H1 (cell line): ENCODE results near the gene GPC6. TPM values are rescaled to one million over a fixed set of nuclear protein-coding genes. Genes with fewer than 3 reads are reported as not detected.

Experiments used
- CTCF ChIA-PET: fragments of 300-600 bp; sonication (Branson Sonifier 250); formaldehyde crosslinking; loops from one replicate; lab custom pipeline; 2021; ENCODE audit not compliant: partially characterized antibody; lab: Charles Lee
- POLR2A ChIA-PET: fragments of 300-600 bp; sonication (Branson Sonifier 250); formaldehyde crosslinking; loops from one replicate; lab custom pipeline; 2021; ENCODE audit warnings: inconsistent platforms; ENCODE audit not compliant: partially characterized antibody; lab: Charles Lee
- DNase-seq, 2 experiments: peaks; one replicate each; pipeline versions ENCODE4 v3.0.0 to v3.0.0-alpha.2; 2010 to 2022; ENCODE audit warnings: low spot score in 2 of 2, low read depth in 1 of 2, mixed read lengths in 1 of 2
- FAIRE-seq: peaks from 2 replicates; lab custom pipeline; 2011; peaks lifted over from hg19 to GRCh38; lab: Jason Lieb, UNC
- H2AFZ ChIP-seq: 2 replicates; pipeline ENCODE4 v1.8.1; 2012; ENCODE audit warnings: low read length, inconsistent platforms
- H2AK5ac ChIP-seq: 2 replicates; pipeline ENCODE4 v1.6.1; 2013; ENCODE audit warnings: low read depth, low read length
- H2BK120ac ChIP-seq: replicated peaks from 2 replicates; pipeline ENCODE3; 2013; ENCODE audit warnings: low read depth, low read length, inconsistent platforms
- H2BK12ac ChIP-seq: 2 replicates; pipeline ENCODE4 v1.6.1; 2013; ENCODE audit warnings: low read depth, low read length
- H2BK15ac ChIP-seq: 2 replicates; pipeline ENCODE4 v1.6.1; 2013; ENCODE audit warnings: low read length
- H2BK20ac ChIP-seq: 2 replicates; pipeline ENCODE4 v1.6.1; 2013; ENCODE audit warnings: low read length
- H2BK5ac ChIP-seq: 2 replicates; pipeline ENCODE4 v1.6.1; 2013; ENCODE audit warnings: low read depth, low read length
- H3K14ac ChIP-seq: 2 replicates; pipeline ENCODE4 v1.6.1; 2013; ENCODE audit warnings: inconsistent platforms; ENCODE audit not compliant: insufficient read length
- H3K18ac ChIP-seq: 2 replicates; pipeline ENCODE4 v1.6.1; 2013; ENCODE audit warnings: low read length; ENCODE audit errors: extremely low read depth
- H3K23ac ChIP-seq: 2 replicates; pipeline ENCODE4 v1.6.1; 2013; ENCODE audit warnings: inconsistent platforms; ENCODE audit not compliant: insufficient read length
- H3K23me2 ChIP-seq: 2 replicates; pipeline ENCODE4 v1.6.1; 2013; ENCODE audit warnings: low read depth, low read length
- H3K27ac ChIP-seq: 2 replicates; pipeline ENCODE4 v1.6.1; 2011; ENCODE audit warnings: low read depth, low read length, inconsistent platforms
- H3K27me3 ChIP-seq, 4 experiments: replicated peaks in 1 of 4; 1 replicate in 1 of 4; 2 replicates in 3 of 4; pipeline versions ENCODE4 v1.6.1 to v1.8.1; 2011 to 2013; ENCODE audit warnings: low read length in 3 of 4, mild to moderate bottlenecking in 3 of 4, inconsistent platforms in 2 of 4, mixed read lengths in 2 of 4, moderate library complexity in 1 of 4; ENCODE audit not compliant: control insufficient read depth in 3 of 4, insufficient read depth in 3 of 4; ENCODE audit errors: extremely low read depth in 1 of 4
- H3K36me3 ChIP-seq, 4 experiments: 2 replicates each; pipeline versions ENCODE4 v1.6.1 to v1.8.1; 2011 to 2013; ENCODE audit warnings: mild to moderate bottlenecking in 4 of 4, low read length in 3 of 4, moderate library complexity in 2 of 4, control low read depth in 1 of 4, inconsistent platforms in 1 of 4; ENCODE audit not compliant: insufficient read depth in 4 of 4, control insufficient read depth in 2 of 4
- H3K4ac ChIP-seq: replicated peaks from 2 replicates; pipeline ENCODE3; 2013; ENCODE audit warnings: low read length, low read depth, mixed read lengths, inconsistent platforms; ENCODE audit not compliant: insufficient read length
- H3K4me1 ChIP-seq, 4 experiments: replicated peaks in 1 of 4; 1 replicate in 1 of 4; 2 replicates in 3 of 4; pipeline versions ENCODE4 v1.6.1 to v1.8.1; 2011 to 2013; ENCODE audit warnings: low read length in 3 of 4, inconsistent platforms in 2 of 4, mixed read lengths in 1 of 4; ENCODE audit not compliant: insufficient read depth in 4 of 4, control insufficient read depth in 3 of 4
- H3K4me2 ChIP-seq, 2 experiments: 2 replicates each; pipeline versions ENCODE4 v1.6.1 to v1.8.1; 2011 to 2013; ENCODE audit warnings: low read depth in 2 of 2, low read length in 2 of 2, control low read depth in 1 of 2, inconsistent platforms in 1 of 2, mild to moderate bottlenecking in 1 of 2; ENCODE audit not compliant: insufficient read depth in 1 of 2
- H3K4me3 ChIP-seq, 4 experiments: fragments of 200-600, 300-600 bp in 1 of 4; sonication (generic), shearing (Covaris generic), sonication (Bioruptor Twin) in 1 of 4; 2 replicates each; pipeline versions ENCODE4 v1.5.1 to v1.8.1; 2011 to 2016; ENCODE audit warnings: low read length in 4 of 4, low read depth in 3 of 4, control low read depth in 2 of 4, inconsistent platforms in 2 of 4, mild to moderate bottlenecking in 2 of 4, mixed read lengths in 1 of 4, moderate library complexity in 1 of 4; ENCODE audit not compliant: insufficient read depth in 2 of 4; ENCODE audit errors: extremely low read depth in 1 of 4
- H3K56ac ChIP-seq: replicated peaks from 2 replicates; pipeline ENCODE3; 2013; ENCODE audit warnings: low read depth, mild to moderate bottlenecking, mixed read lengths, low read length, inconsistent platforms; ENCODE audit not compliant: insufficient read length
- H3K79me1 ChIP-seq: 2 replicates; pipeline ENCODE4 v1.6.1; 2013; ENCODE audit warnings: low read depth, low read length, control low read depth
- H3K79me2 ChIP-seq, 2 experiments: 2 replicates each; pipeline versions ENCODE4 v1.6.1 to v1.8.1; 2012 to 2013; ENCODE audit warnings: low read length in 2 of 2, mild to moderate bottlenecking in 2 of 2, inconsistent platforms in 1 of 2; ENCODE audit not compliant: insufficient read depth in 2 of 2, control insufficient read depth in 1 of 2
- H3K9ac ChIP-seq, 4 experiments: replicated peaks in 1 of 4; 1 replicate in 1 of 4; 2 replicates in 3 of 4; pipeline versions ENCODE4 v1.6.1 to v1.8.1; 2011 to 2013; ENCODE audit warnings: low read depth in 3 of 4, low read length in 3 of 4, control low read depth in 2 of 4, mild to moderate bottlenecking in 2 of 4, moderate library complexity in 2 of 4, inconsistent platforms in 1 of 4; ENCODE audit errors: extremely low read depth in 1 of 4
- H3K9me3 ChIP-seq, 2 experiments: 2 replicates each; pipeline versions ENCODE4 v1.6.1 to v1.8.1; 2012 to 2013; ENCODE audit warnings: mild to moderate bottlenecking in 2 of 2, moderate library complexity in 2 of 2, control low read depth in 1 of 2, inconsistent platforms in 1 of 2, low read depth in 1 of 2, low read length in 1 of 2, mixed read lengths in 1 of 2; ENCODE audit not compliant: insufficient read depth in 2 of 2
- H4K20me1 ChIP-seq, 2 experiments: replicated peaks in 1 of 2; 2 replicates each; pipeline versions ENCODE3 to v1.8.1; 2011 to 2013; ENCODE audit warnings: inconsistent platforms in 2 of 2, low read length in 2 of 2, mild to moderate bottlenecking in 1 of 2; ENCODE audit not compliant: insufficient read depth in 2 of 2, control insufficient read depth in 1 of 2
- H4K5ac ChIP-seq: 2 replicates; pipeline ENCODE4 v1.6.1; 2013; ENCODE audit warnings: low read length, low read depth, mixed read lengths, inconsistent platforms; ENCODE audit not compliant: insufficient read length
- H4K8ac ChIP-seq: 2 replicates; pipeline ENCODE4 v1.8.0; 2013; ENCODE audit warnings: mild to moderate bottlenecking, moderate library complexity, low read length, inconsistent platforms; ENCODE audit not compliant: insufficient read depth; ENCODE audit errors: extremely low read depth
- H4K91ac ChIP-seq: replicated peaks from 2 replicates; pipeline ENCODE3; 2013; ENCODE audit warnings: low read length, mixed read lengths, inconsistent platforms; ENCODE audit not compliant: insufficient read length
- WGBS, 2 experiments: shearing (Covaris generic) in 1 of 2; methylation state at CpG; one replicate each; pipeline versions ENCODE4 v1.1.6 to v1.1.7; 2013 to 2015; ENCODE audit warnings: low lambda C conversion rate in 2 of 2, mixed read lengths in 2 of 2, inconsistent platforms in 1 of 2, low coverage in 1 of 2, missing lambda C conversion rate in 1 of 2; ENCODE audit not compliant: insufficient replicate concordance in 2 of 2, insufficient coverage in 1 of 2, insufficient read length in 1 of 2; ENCODE audit errors: extremely low coverage in 1 of 2, missing lambda C conversion rate in 1 of 2; 5-methylcytosine and 5-hydroxymethylcytosine counted together
- polyA plus RNA-seq, 7 experiments: library from polyadenylated mRNA; depleted of rRNA in 3 of 7; stranded (reverse) in 5 of 7; unstranded in 2 of 7; fragments of >200 nt in 5 of 7; fragments of 200-250 nt in 2 of 7; gene quantifications; 1 replicate in 5 of 7; 2 replicates in 1 of 7; 4 replicates in 1 of 7; pipeline versions ENCODE4 v1.2.1 to v1.2.3, GENCODE V29; 2011 to 2013; ENCODE audit warnings: missing spikeins in 2 of 7, mixed read lengths in 2 of 7
- total RNA-seq: library from RNA; stranded (reverse); fragmentation: NEBNext Ultra II Directional; extraction: Animal tissue kit (Norgen Biotek cat#: 25700); gene quantifications from 2 replicates; pipeline ENCODE4 v1.2.1, GENCODE V29; 2021

The GPC6 gene
- total and polyA plus RNA-seq, 2 of the 8 experiments (the other 6 are each of a cell fraction or from before 2014, with no cell fraction given): 5.4 to 12.0 TPM

DNA sequence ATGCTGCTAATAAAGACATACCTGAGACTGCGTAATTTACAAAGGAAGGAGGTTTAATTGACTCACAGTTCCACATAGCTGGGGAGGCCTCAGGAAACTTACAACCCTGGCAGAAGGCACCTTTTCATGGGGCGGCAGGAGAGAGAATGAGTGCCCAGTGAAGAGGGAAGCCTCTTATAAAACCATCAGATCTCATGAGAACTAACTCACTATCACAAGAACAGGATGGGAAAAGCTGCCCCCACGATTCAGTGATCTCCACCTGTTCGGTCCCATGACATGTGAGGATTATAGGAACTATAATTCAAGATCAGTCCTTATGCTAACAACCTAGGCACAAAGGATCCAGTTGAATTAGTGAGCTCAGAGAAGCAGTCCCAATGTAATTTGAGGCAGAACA is 59.4 kb downstream of the GPC6 start:
- Histone ChIP-seq H4K91ac (no peak overlapping the region), H3K9ac (peak overlapping the region in 1 of 4 experiments; percentile 4; a peak in 1 of 7 replicates), H2BK120ac (no peak overlapping the region), H2BK20ac (no peak overlapping the region), H3K14ac (no peak overlapping the region), H3K79me1 (no peaks in the 10 kb centered on the region; the same call in 1 of the 2 replicates), H3K4me3 (no peak overlapping the region), H3K4ac (no peak overlapping the region), H3K79me2 (no peaks in the 10 kb centered on the region; a peak in 1 of 4 replicates), H3K18ac (no peak overlapping the region), H2BK15ac (no peak overlapping the region), H2BK12ac (no peak overlapping the region), H4K8ac (no peak overlapping the region), H3K27ac (no peak overlapping the region), H3K36me3 (no peaks in the 10 kb centered on the region), H3K9me3 (no peaks in the 10 kb centered on the region), H2BK5ac (no peak overlapping the region), H4K5ac (no peak overlapping the region), H3K4me1 (peaks cover 0 to 5% (median 0%) of the 10 kb centered on the region in 4 experiments; a peak in 3 of 7 replicates), H2AFZ (no peak overlapping the region), H2AK5ac (no peak overlapping the region), H3K56ac (no peak overlapping the region), H3K27me3 (no peaks in the 10 kb centered on the region), H4K20me1 (no peaks in the 10 kb centered on the region), H3K4me2 (no peak overlapping the region), H3K23me2 (no peaks in the 10 kb centered on the region), H3K23ac (no peak overlapping the region)
- DNase-seq (no peak), FAIRE-seq (no peak)
- 85% methylated on average over 4 of the region's 4 CpGs; no CpG with 5 or more reads in 1 of the 2 experiments for WGBS, 2 experiments
- CTCF ChIA-PET: interaction anchor here (1.5 kb wide), 1 partner anchor 17 kb away, joined by 4 read pairs; no protein-coding TSS in a partner anchor
- POLR2A ChIA-PET: no interaction called here
